ENCODE results near the gene HTR1D. TPM values are rescaled to one million over a fixed set of nuclear protein-coding genes. Genes with fewer than 3 reads are reported as not detected.
A peak's percentile ranks its signal among the peaks of the same experiment; 100 is the strongest.

The HTR1D gene
- total and polyA plus RNA-seq, 2 donors (not counting 3 experiments of a cell fraction or from before 2014, with no cell fraction given), result 1.5 to 1.9 TPM

DNA sequence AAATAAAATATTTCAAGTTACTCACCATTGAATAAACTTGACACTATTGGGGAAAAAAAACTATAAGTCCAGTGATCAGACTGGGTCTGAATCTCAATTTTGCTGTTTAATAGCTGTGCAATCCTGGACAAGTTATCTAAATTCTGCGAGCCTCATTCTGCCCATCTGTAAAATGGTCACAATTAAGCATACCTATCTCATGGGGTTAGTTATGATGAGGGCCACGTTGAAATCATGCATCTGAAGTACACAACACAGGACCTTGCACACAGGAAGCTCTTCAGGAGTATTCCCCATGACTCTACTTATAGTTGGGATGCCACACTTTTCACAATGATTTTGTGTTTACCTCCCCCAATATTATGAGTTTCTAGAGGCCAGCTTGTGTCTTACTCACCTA lies 3.8 kb upstream of the HTR1D start:
- no peaks in the 10 kb centered on the region for H3K9me3 ChIP-seq (replicated peaks; ENCODE audit: control insufficient read depth, insufficient read depth, low read length)
- no peak overlapping the region for H3K27ac ChIP-seq (ENCODE audit: insufficient read depth, low read depth, low read length)
- TF ChIP-seq MYC (IDR thresholded peaks at IDR 0.05; ENCODE audit: low read depth, low read length), result no peak
- no peaks in the 10 kb centered on the region for H3K9me1 ChIP-seq (replicated peaks; ENCODE audit: control insufficient read depth, extremely low read depth, insufficient read depth, low read length)
- intact Hi-C loops (cut with micrococcal nuclease) (no loop called here), dilution Hi-C loops (cut with MboI; ENCODE audit: extremely low pct_ligation_motif_present, low sequenced_read_pairs) (no loop called here)
- no peak overlapping the region for H3K4me2 ChIP-seq (ENCODE audit: insufficient read depth, low read length)
- H2AFZ ChIP-seq (ENCODE audit: low read depth, low read length), result no peak overlapping the region
- H3K4me1 ChIP-seq (ENCODE audit: control insufficient read depth, extremely low read depth, insufficient read depth, low read length), result peaks cover 21% of the 10 kb centered on the region
- POLR2A ChIA-PET, result no interaction called here
- no peaks in the 10 kb centered on the region for H3K79me2 ChIP-seq (ENCODE audit: control insufficient read depth, insufficient read depth, low read length)
- no peak for FAIRE-seq
- no peaks in the 10 kb centered on the region for H4K20me1 ChIP-seq (replicated peaks; ENCODE audit: control insufficient read depth, extremely low read depth, insufficient read depth, low read length)
- H3K4me3 ChIP-seq (replicated peaks in 1 of 3; ENCODE audit: insufficient read depth in 1 of 3, low read depth in 1 of 3, low read length in 3 of 3), result no peak overlapping the region
- no TSS peak for BruUV-seq (replicated peaks)
- H3K36me3 ChIP-seq (ENCODE audit: control insufficient read depth in 2 of 2, extremely low read depth in 1 of 2, insufficient read depth in 2 of 2, low read length in 2 of 2), result no peaks in the 10 kb centered on the region
- CTCF ChIA-PET, result interaction anchor here (2.0 kb wide), 1 partner anchor 36 kb away, joined by 10 read pairs; no protein-coding TSS in a partner anchor
- peaks cover 0 to 7% of the 10 kb centered on the region in 2 experiments for H3K27me3 ChIP-seq (ENCODE audit: control insufficient read depth in 2 of 2, insufficient read depth in 2 of 2, low read length in 2 of 2)
- DNase-seq (ENCODE audit: low read depth, low spot score), result no peak
- no peak overlapping the region for H3K9ac ChIP-seq (replicated peaks; ENCODE audit: extremely low read depth, insufficient read depth, low read length)

DNA sequence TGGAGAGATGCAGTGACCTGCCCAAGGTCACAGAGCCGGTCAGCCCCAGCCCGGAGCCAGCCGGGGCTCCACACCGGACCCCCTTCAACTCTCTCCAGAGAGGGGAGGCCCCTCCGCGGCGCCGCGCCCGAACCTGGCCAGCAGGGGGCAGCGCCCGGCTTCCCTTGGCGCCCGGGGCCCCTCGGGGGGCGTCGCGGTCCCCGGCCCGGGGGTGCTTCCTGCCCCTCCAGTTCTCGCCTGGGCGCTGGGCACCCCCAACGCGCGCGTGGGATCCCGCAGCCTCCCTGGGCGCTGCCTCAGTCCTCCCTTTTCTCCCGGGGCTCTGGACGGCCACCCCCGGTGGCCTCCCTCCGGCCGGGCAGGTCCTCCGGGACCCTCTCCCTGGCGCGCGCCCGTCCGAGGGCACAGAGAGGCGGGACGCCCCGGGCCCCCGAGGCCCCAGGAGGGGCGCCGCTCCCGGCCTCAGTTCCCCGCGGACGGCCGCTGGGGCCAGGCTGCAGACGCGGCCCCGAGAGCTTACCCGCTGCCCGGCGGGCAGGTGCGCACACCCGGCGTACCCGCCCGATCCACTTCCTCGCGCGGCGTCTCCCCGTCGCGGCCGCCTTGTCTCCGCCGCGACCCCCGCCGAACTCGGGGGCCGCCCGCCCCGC lies 406 bp downstream of the HTR1D start:
- no peaks in the 10 kb centered on the region for H3K79me2 ChIP-seq (ENCODE audit: control insufficient read depth, insufficient read depth, low read length)
- POLR2A ChIA-PET, result no interaction called here
- no peaks in the 10 kb centered on the region for H3K9me3 ChIP-seq (replicated peaks; ENCODE audit: control insufficient read depth, insufficient read depth, low read length)
- no peaks in the 10 kb centered on the region for H3K9me1 ChIP-seq (replicated peaks; ENCODE audit: control insufficient read depth, extremely low read depth, insufficient read depth, low read length)
- H3K4me3 ChIP-seq (replicated peaks in 1 of 3; ENCODE audit: insufficient read depth in 1 of 3, low read depth in 1 of 3, low read length in 3 of 3), result peak overlapping the region; percentile 49 to 60 (median 49)
- dilution Hi-C loops (cut with MboI; ENCODE audit: extremely low pct_ligation_motif_present, low sequenced_read_pairs), result no loop called here
- BruUV-seq (replicated peaks), result no TSS peak
- H3K36me3 ChIP-seq (ENCODE audit: control insufficient read depth in 2 of 2, extremely low read depth in 1 of 2, insufficient read depth in 2 of 2, low read length in 2 of 2), result no peaks in the 10 kb centered on the region
- H4K20me1 ChIP-seq (replicated peaks; ENCODE audit: control insufficient read depth, extremely low read depth, insufficient read depth, low read length), result no peaks in the 10 kb centered on the region
- no peak for FAIRE-seq
- TF ChIP-seq POLR2AphosphoS5 (IDR thresholded peaks at IDR 0.05; ENCODE audit: insufficient read depth, low read depth, low read length), result peak; percentile 13
- TF ChIP-seq, protein P1, sequence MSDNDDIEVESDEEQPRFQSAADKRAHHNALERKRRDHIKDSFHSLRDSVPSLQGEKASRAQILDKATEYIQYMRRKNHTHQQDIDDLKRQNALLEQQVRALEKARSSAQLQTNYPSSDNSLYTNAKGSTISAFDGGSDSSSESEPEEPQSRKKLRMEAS (IDR thresholded peaks at IDR 0.05; ENCODE audit: insufficient read depth, insufficient read length), result no peak
- TF ChIP-seq, protein P2, sequence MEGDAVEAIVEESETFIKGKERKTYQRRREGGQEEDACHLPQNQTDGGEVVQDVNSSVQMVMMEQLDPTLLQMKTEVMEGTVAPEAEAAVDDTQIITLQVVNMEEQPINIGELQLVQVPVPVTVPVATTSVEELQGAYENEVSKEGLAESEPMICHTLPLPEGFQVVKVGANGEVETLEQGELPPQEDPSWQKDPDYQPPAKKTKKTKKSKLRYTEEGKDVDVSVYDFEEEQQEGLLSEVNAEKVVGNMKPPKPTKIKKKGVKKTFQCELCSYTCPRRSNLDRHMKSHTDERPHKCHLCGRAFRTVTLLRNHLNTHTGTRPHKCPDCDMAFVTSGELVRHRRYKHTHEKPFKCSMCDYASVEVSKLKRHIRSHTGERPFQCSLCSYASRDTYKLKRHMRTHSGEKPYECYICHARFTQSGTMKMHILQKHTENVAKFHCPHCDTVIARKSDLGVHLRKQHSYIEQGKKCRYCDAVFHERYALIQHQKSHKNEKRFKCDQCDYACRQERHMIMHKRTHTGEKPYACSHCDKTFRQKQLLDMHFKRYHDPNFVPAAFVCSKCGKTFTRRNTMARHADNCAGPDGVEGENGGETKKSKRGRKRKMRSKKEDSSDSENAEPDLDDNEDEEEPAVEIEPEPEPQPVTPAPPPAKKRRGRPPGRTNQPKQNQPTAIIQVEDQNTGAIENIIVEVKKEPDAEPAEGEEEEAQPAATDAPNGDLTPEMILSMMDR (IDR thresholded peaks at IDR 0.05; ENCODE audit: extremely low read depth in 1 of 2, insufficient read depth in 1 of 2, low read depth in 1 of 2, low read length in 2 of 2), result peak; percentile 68 to 73
- no peak for TF ChIP-seq JUN (IDR thresholded peaks at IDR 0.05; ENCODE audit: borderline replicate concordance, insufficient read depth, insufficient read length, low read depth)
- peak; percentile 10 for TF ChIP-seq EZH2 (IDR thresholded peaks at IDR 0.05; ENCODE audit: borderline replicate concordance, low read depth, low read length, severe bottlenecking)
- TF ChIP-seq GATA2 (IDR thresholded peaks at IDR 0.05; ENCODE audit: insufficient read depth, insufficient read length, low read depth, low read length), result no peak
- CTCF ChIA-PET, result interaction anchor here (0.7 to 4.4 kb wide), 18 partner anchors 10 to 323 kb away, joined by 3 to 26 read pairs (median 4); partner anchors contain the start of gene HNRNPR
- intact Hi-C loops (cut with micrococcal nuclease), result no loop called here
- H3K4me1 ChIP-seq (ENCODE audit: control insufficient read depth, extremely low read depth, insufficient read depth, low read length), result peaks cover 10% of the 10 kb centered on the region
- no peak overlapping the region for H3K27ac ChIP-seq (ENCODE audit: insufficient read depth, low read depth, low read length)
- H3K4me2 ChIP-seq (ENCODE audit: insufficient read depth, low read length), result peak overlapping the region; percentile 57
- peaks cover 0 to 7% of the 10 kb centered on the region in 2 experiments for H3K27me3 ChIP-seq (ENCODE audit: control insufficient read depth in 2 of 2, insufficient read depth in 2 of 2, low read length in 2 of 2)
- H2AFZ ChIP-seq (ENCODE audit: low read depth, low read length), result peak overlapping the region; percentile 82
- no peak for DNase-seq (ENCODE audit: low read depth, low spot score)
- H3K9ac ChIP-seq (replicated peaks; ENCODE audit: extremely low read depth, insufficient read depth, low read length), result peak overlapping the region; percentile 65

Measured in endothelial cell of umbilical vein (primary cell).